GM18508 (cell line): ENCODE results near the gene AGPAT3.

Source experiments
- ATAC-seq: cut with Tn5 transposase; IDR thresholded peaks from one replicate; pipeline ENCODE4 v1.9.1; 2021; ENCODE audit warnings: moderate number of reproducible peaks; ENCODE audit not compliant: insufficient read depth, unreplicated experiment

Gene AGPAT3

GRCh38 chr21:43919283-43919682 is 54.3 kb downstream of the AGPAT3 start:
- ATAC-seq = no peak

- no peak for ATAC-seq
Measured at GRCh38 chr21:43919871-43920801, 55.1 kb downstream of the AGPAT3 start.

GRCh38 chr21:43921571-43921978 is 56.6 kb downstream of the AGPAT3 start:
- ATAC-seq = no peak

- ATAC-seq = no peak
Measured at GRCh38 chr21:43921979-43922945, 57.2 kb downstream of the AGPAT3 start.

DNA sequence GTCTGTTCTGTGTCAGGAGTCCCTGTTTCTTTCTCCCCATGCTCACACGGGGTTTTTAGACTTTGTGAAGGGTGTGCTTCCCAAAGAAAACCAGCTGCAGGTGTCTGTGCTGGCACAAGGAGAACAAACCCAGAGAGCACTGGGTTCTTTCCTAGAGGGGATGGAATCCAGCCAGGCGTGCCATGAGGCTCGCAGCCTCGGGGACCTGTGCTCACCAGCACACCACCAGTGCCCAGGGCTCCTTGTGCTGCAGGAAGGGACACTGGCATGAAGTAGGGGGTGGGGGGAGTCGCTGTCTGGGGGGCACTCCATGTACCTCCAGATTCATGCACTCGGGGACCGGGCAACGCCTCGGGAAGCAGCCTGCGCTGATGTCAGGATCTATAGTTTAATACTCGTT is 57.9 kb downstream of the AGPAT3 start:
- ATAC-seq = no peak

- ATAC-seq = no peak
Measured at GRCh38 chr21:43923391-43923790, 58.4 kb downstream of the AGPAT3 start.

DNA sequence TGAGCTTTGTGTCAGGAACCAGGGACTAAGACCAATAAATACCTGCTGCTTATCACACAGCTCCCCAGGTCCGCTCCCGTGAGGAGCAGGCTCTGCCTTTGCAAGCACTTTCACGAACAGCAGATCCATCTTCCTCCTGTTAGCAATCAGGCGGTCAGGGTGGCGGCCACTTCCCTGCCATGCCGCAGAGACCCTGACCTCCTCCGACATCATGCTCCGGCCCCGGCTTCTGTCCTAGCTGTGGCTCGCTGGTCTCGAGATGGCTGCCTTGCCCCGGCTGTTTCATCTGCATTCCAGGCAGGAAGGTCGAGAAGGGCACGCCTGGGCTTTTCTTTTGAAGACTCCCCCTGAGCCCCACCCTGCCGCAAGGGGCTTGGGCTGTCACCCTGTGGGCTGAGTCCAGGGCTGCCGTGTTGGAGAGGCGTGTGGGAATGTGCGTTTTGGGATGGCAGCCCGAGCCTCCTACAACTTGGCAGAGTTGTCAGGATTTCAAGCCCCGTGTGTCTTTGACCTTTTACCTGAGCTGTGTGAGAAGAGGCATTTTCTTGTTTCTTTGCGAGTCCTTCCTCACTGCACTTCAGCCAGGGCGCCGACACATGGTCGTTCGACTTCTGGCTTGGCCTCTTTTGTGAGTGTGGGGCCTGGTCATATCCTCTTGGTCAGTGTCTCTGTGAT is 59.5 kb downstream of the AGPAT3 start:
- no peak for ATAC-seq

DNA sequence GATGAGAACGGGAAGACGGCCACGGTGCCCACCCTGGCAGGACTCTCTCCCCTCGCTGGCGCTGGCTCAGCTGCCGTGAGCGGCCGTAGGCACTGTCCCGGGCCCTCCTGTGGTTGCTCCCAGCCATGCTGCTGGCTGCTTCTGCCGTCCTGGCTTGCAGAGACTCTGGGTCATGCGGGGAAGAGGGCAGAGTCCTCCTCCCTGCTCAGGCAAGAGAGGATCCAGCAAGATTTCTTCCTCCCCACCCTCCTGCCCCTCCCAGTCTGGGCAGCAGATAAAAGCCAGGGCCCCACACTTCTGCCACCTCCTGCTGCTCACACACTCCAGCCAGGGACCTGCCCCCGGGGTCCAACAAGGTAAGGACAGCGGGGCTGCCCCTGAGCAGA is 60.1 kb downstream of the AGPAT3 start:
- no peak for ATAC-seq

DNA sequence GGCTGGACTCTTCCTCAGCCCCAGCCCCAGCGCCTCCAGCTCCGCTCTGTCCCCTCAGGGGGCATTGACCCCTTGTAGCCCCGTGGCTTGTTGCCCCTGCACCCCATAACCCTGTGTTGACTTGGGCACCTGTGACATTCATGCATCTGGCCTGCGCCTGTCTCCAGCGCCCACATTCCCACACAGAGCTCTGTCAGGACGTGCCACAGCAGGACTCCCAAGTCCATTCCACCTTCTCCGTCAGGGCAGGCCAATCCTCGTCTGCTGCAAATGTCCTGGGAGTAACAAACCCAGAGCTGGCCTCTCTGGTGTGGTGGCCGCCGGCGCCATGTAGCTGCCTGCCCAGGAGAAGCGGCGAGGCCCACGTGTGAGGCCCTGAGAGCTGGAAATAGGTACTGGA is 60.6 kb downstream of the AGPAT3 start:
- ATAC-seq = no peak

- no peak for ATAC-seq
Measured at GRCh38 chr21:43926196-43926595, 61.2 kb downstream of the AGPAT3 start.

DNA sequence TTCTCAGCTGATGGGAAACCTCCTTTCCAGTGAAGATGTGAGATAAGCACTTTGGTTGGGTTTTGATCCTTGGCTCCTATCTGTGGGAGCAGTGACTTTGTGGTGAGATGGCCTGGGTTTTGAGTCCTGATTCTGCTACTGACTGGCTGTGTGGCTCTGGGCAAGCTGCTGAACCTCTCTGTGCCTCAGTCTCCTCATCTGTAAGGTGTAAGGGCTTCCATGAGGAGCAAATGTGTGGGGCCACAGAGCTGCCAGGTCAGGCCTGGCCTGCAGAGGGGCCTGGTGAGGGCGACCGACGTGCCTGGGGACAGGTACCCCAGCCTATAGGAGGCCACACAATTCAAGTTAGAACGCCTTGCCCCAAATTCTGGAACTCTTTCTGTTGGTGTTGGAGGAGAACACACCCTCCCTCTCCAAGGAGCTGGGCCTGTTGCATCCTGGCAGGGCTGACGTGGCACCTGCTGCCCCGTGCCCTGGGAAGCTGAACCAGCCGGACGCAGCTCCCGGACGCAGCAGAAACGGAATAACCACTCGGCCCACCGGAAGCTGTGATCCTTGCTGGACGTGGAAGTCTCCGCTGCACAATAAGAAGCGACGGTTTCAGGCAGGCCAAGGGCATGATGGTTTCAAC is 62.7 kb downstream of the AGPAT3 start:
- ATAC-seq = no peak

GRCh38 chr21:43928222-43929125 is 63.5 kb downstream of the AGPAT3 start:
- ATAC-seq = no peak

- ATAC-seq = no peak
Measured at GRCh38 chr21:43929217-43929971, 64.4 kb downstream of the AGPAT3 start.

- ATAC-seq = no peak
Measured at GRCh38 chr21:43930074-43930847, 65.2 kb downstream of the AGPAT3 start.

GRCh38 chr21:43930848-43931375 is 65.9 kb downstream of the AGPAT3 start:
- no peak for ATAC-seq

DNA sequence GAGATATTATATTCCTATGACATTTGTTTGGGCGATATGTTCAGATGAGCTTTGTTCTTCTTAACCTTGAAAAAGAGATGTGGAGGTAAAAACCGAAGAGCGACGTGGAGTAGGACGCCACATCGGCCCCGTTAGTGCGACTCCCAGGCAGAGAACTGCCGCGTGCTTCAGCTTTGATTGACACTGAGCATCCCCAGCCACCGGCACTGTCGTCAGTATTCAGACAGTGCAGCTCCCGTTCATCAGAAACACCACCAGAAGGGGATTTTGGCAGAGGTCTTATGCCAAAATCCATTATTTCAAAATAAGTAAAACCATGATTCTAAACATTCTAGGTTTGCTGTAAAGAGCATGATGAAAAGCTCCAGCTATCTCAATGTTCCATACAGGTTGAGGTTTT is 66.5 kb downstream of the AGPAT3 start:
- ATAC-seq = no peak

DNA sequence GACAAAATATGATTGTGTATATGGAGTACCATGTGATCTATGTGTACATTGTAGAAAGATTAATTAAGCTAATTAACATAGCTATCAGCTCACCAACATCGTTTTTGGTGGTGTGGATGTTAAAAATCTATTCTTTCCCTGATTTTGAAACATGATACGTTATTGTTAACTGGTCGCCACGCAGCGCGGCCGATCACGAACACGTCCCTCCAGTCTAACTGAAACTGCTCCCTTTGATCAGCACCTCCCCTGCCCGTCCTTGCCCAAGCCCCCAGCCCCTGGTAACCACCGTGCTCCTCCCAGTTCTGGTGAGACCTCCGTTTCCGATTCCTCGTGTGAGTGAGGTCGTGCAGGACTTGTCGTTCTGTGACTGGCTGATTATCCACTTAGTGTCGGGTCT is 67.0 kb downstream of the AGPAT3 start:
- no peak for ATAC-seq
